DMS 273 (cell line): Measurements from ENCODE around the gene PFKL.

Experiments
- DNase-seq: peaks from one replicate; lab custom pipeline; 2025; ENCODE audit not compliant: unreplicated experiment; lab: John Stamatoyannopoulos, UW

The PFKL gene

DNA sequence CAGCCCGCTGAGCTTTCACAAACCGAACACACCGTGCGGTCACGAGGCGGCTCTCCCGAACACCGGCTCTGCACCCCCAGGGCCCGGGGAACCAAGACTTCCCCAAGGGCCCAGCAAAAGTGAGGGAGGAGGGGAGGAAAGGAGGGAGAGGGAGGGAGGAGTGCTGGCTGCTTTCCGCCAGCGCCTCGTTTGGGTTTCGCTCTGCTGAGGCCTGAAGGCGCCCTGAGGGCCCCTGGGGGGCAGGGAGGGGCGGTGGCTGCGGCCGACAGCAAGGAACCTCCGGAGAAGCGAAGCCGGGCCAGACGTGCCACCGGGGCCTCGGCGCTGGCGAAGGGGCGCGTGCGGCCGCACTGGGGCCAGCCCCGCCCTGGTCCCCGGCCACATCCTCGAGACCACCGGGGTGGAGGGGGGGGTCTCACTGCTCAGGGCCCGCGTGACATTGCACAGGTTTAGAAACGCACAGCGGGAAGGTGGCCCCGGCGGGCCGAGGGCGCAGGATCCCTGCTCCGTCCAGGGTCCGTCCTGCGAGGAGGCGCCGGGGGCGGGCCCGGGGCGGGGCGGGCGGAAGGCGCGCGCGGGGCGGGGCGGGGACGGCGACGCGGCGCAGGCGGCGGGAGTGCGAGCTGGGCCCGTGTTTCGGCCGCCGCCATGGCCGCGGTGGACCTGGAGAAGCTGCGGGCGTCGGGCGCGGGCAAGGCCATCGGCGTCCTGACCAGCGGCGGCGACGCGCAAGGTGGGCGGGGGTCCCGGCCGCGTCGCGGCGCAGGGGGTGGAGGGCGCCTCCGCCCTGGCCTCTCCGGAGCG is at the start of gene PFKL:
Gene PFKL (plus strand): TSS at position 596 of the 804 bp plus-strand sequence. CDS start 53 bp downstream, at position 649.
- DNase-seq = peak; percentile 79

DNA sequence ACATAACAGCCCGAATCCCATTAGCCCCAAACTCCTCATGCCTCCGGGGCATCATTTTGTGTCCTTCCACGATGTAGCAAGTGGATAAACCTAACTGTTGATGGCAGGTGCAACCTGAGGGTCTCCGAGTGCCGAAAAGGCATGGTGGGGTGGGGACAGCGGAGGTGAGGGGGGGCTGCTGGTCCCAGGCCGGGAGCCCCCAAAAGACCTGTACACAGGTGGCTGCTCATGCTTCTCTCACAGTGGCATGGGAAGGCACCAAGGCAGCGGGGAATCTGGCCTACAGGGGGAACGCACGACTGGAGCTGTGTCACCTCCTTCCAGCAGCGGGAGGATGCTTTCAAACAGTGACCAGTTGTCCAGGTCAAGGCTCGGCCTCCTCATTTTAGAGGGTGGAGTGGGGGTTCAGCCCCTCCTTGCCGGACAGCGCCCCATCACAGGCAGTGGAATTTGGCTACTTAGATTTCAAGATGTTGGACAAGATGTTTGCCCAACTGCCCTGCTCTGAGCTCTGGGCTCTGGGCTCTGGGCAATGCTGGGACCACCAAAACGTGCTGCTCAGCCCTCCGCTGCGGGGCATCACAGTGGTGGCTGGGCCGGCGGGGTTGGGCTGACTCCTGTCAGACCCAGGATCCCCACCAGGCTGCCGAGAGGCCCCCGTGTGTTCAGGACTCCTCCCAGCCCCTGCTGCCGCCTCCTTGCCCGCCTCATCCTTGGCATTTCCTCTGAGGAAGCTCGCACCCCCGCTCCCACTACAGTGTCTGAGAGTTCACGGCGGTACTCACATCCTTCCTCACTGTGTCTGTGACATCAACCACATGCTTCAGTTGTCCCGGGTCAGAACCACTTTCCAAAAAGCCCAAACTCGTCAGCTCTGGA is 45.8 kb upstream of the PFKL start:
- DNase-seq = no peak

DNA sequence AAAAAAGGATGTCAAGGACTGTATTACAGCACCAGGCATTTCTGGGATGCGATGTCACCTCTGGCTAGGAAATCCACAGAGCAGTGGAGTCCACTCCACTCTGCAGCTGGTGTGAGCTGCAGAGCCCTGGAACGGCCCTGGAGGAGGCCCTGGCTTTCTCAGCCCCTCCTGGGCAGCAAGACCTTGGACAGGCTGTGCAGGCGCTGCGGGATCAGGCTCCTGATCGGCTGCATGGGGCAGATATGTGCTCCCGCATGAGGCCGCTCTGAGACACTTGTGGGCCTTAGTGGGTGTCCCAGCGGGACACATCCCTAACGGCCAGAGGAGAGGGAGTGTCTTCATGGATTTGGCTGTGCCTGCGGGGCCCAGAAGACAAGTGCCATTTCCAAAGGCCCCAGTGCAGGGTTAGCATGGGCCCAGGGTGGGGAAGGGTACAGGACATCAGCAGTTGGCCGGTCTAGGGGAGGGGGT is 44.3 kb upstream of the PFKL start:
- no peak for DNase-seq

DNA sequence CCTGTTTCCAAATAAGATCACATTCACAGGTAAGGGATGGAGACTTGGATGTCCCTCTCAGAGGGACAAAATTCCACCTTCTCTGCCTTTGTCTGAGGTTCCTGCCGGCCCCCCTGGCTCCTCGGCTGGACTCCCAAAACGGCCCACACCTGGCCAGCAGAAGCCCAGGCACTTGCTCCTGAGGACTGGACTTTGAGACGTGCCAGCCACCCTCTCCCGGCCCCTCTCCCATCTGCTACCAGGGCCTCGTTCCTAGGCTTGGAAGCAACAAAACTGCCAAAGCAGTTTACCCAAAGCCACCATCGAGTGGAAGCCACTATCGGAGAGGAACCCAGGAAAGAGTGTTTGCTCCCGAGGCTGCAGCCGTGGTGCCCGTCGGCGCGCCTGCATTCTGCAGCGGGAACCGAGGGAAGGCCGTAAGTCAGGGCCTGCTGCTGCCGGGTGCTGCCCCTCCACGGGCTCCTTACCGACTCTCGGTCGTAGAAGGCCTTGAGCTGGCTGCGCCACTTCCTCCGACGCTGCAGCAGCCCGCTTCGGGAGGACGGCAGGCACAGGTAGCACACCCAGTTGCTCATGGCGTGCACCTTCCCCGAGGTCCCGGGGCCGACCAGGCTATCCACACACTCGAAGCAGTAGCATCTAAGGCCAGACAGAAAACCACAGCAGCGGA is 41.7 kb upstream of the PFKL start:
- DNase-seq = no peak

DNA sequence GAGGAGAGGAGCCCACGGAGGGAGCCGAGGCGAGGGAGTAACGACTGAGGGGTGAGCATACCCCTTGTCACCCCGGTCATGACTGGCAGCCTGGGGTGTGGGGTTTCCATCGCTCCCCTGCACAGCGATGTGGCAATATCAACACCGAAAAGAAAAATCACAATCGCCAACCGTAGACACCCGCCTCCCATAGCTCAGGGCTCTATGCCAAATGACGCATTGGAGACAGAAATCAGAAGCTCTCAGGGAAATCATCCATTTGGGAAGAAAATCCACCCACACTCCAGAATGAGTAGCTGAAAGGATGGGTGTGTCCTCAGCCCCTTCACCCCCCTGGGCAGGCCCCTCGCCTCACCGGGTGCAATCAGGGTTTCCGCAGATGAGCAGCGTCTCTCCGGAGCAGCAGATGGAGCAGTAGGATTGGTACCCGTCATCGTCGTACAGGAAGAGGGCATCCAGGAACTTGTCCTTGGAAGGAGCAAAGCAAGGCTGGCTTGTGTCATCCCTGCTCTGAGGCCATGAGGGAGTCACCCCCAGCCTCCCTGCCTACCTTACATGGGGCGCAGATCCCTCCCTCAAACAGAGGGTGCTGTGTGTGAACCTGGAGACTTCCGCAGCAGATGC is 40.7 kb upstream of the PFKL start:
- DNase-seq = peak; percentile 40

DNA sequence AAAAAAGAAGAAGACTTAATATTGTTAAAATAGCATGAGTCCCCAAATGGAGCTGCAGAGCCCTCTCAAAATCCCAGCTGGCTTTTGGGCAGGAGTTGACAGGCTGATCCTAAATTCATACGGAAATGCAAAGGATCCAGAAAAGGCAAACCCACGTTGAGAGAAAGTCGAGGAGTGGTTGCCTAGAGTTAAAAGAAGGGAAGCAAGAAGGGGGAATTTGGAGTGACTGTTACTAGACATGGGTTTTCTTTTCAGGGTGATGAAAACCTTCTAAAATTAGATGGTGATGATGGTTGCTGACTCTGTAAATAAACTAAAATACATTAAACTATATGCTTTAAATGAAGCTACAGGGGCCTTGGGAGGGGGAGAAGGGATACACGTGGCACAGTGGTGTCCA is 39.8 kb upstream of the PFKL start:
- no peak for DNase-seq

DNA sequence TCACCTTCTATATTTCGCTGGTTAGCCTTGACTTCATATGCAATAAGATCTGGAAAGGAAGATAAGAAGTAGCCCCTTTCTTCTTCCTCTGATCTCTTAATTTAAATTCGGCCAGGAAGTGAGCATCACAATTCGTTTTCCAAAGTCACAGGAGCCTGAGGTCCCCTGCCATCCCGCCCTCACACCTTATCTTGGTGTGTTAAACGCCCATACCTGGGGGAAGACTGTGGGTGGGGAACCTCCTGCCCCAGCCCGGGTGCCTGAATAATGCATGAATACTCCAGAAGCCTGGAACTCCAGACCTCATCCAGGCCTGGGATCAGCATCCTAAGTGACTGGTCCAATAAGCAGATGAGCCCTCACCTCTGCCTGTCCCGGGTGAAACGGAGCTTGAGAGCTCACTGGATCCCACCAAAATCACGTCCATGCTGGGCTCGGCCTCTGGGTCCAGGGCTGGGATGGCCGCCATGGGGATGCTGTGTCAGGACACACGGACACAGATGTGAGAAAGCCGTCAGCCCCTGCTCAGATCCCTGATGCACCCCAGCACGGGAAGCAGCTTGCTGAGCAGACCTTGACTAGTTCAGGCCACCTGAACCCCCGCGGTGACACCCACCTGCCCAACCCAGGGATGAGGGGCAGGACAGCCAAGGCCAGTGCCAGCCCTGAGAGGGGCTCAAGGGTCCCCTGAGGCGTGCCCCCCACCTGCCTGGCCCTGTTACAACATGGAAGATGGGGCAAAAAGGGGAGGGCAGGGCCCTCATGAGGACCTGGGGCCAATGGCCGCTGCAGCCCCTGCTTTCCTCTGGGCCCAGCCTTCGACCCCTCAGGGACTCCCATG is 38.8 kb upstream of the PFKL start:
- DNase-seq = no peak

DNA sequence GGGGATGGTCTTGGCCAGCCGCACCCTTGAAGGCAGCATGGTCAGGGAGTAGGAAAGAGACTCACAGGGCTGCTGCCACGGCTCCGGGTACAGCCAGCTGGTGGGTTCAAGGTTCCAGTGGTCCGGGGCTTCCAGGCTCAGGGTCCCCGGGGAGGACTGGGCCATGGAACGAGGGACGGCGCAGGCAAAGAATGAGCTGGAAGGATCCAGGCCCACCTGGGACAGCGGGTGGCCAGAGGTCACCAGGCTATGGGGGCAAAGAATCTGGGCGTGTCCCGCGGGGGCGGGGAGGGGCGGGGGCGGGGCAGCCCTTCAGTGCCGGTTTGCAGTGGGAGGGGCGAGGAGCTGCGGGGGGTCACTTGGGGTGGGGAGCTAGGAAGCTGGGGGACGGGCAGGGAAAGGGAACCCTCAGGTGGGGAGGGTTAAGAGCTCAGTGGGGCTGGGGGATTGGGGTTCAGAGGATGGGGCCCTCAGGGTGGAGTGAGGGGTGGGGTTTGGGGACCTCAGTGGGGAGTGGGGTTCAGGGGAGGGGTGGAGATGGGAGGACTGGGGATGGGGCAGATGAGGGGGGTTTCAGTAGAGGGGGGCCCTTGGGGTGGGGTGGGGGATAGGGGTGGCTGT is 38.1 kb upstream of the PFKL start, which contains the start of gene DNMT3L:
Gene DNMT3L (minus strand): TSS at position 223 of the 621 bp plus-strand sequence. CDS start 638 bp downstream, outside the sequence.
- no peak for DNase-seq

DNA sequence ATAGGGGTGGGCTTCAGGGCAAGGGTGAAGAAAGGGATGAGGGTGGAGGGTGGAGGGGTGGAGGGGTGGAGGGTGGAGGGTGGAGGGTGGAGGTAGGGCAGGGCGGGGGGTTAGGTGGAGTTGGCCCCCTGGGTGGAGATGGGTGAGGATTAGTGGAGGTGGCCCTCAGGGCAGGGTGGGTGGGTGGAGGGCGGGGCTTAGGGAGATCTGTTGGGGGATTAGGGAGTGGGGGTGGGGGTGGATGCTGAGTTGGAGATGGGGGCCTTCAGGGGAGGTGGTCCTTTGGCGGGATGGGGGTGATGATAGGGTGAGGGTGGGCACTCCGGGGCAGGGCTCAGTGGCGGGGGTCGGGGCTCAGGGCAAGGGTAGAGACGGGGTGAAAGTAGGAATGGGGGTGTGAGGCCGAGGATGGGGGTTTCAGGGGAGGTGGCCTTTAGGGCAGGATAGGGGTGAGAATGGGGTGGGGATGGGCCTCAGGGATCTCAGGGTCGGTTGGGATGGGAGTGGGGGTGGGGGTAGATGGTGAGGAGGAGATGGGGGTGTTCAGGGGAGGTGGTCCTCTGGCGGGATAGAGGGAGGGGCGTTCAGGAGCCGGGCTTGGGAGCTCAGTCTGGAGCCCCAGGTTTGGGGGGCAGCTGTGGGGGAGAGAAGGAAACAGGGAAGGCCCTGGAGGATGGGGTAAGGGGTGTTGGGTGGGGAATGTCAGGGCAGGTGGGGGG is 37.4 kb upstream of the PFKL start:
- no peak for DNase-seq

DNA sequence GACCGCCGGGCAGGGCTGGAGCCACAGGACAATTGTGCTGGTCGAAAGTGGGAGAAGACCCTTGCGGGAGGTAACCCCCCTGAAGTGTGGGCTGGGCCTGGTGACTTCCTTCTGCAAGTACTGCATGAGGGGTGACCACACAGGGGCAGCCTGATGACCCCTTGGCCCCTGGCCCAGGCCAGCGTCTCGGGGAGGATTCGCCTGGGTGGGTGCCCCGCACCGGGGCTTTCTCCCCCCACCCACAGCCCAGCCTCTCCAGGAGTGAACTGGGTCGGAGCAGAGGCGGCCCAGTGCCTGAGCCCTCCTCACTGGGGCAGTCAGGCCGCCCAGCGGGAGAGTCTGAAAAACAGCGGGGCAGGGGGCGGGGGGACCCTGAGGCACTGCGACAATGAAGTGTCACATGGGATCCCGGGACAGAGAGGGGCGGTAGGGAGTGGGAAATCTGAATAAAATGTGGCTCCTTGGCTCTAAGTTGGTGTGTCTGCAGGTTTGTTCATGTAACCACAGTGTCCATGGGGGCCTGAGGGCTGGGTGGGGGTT is 36.6 kb upstream of the PFKL start:
- DNase-seq = no peak

DNA sequence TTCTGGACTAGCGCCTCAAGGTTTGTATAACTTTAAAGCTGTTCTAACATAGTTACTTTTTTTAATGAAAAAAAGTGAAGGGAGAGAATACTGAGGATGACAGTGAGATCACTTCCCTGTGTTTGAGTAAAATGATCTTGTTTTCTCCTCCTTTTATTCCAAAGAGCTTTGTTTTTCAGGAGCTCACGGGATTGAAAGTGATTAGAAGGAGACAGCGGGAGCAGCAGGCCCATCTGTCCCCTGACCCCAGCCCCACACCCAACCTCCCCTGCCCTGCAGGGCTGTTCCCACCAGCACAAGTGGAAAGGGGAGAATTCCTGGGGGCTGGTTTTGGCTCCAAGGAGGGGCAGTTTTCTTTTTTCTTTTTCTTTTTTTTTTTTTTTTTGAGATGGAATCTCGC is 36.1 kb upstream of the PFKL start:
- no peak for DNase-seq

DNA sequence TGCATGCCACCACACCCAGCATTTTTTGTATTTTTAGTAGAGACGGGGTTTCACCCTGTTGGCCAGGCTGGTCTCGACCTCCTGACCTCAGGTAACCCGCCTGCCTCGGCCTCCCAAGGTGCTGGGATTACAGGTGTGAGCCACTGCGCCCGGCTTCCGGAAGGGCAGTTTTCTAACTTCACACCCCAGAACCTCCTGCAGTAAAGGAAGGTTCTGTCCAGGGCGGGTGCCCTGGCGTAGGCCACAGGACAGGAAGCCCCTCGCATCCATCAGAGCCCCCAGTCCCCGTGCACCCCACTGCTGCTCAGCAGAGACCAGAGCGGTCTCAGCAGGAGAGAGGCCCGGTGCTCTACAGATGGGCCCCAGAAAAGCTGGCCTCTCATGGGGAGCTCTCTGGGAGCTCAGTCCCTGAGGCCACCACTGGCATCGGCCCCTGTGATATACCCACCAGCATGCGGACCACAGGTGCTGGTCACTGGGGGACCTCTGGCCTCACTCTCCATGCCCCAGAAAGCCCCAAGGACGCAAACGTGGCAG is 34.1 kb upstream of the PFKL start:
- DNase-seq = no peak

DNA sequence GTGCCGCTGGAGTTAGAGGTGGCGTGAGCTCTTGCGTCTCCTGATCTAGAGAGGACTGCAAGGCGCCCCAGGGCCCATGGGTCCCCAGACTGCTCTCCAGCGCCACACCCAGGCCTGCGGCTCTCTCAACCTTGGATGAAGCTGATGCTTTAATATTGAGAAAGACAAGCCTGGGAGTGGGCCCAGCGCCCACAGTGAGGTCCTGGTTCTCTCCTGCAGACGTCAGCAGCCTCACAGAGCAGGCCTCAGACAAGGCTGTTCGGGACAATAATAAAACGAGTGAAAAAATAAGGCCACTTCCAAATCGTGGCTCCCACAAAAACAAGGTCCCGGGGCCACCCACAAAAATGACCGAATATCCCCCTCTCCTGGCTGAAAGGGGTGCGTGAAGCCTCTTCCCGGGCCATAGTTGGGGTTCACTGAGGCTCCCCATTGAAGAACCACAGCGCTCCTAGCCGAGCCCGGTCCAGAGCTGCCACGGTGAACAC is 32.2 kb upstream of the PFKL start:
- DNase-seq = peak; percentile 27

DNA sequence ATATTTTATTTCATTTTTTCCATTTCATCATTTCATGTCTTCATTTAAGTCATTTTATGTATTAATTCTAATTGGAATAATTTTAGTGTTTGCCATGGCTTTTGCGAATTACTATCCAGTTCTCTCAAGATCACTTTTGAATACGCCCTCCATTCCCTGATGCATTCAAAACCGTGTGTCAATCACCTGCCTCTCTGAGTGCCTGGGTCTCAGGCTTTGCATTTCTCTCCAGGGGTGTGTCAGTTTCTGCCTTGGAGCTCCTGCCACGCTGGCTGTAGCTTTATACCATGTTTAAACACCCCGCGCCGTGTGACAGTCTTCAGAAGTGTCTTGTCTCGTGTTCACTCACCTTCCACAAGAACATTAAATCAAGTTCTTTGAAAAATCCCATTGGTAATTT is 30.8 kb upstream of the PFKL start:
- no peak for DNase-seq

DNA sequence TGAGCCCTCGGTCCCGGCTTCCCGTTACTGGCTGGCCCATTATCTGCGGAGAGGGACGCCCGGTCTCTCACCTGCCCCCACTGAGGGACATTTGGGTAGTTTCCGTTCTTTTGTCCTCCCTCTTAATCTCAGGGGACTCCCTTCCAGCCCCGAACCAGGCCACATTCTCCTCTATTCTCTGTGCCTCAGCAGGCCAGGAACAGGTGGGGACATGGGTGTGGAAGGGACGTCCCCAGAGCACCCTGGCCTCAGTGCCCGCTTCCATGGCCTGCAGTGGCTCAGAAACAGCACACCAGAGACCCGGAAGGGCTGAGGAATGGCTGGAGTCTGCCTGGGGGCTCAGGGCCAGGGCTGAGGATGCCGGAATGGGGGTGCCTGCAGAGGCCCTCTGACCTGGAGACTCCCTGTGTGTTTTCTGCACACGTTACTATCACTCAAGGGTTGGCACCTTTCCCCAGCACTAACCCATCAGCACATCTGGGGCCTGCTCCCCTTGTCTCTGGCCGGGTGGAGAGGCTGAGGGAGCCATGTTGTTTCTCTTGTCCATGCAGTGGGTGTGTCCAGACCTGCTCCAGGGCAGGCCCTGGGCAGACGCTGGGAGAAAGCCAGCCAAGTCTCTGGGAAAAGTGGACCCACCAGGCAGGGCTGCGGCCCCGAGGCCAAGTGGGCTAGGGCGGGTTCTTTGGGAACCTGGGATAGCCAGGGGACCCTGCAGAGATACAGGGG is 28.1 kb upstream of the PFKL start:
- no peak for DNase-seq

DNA sequence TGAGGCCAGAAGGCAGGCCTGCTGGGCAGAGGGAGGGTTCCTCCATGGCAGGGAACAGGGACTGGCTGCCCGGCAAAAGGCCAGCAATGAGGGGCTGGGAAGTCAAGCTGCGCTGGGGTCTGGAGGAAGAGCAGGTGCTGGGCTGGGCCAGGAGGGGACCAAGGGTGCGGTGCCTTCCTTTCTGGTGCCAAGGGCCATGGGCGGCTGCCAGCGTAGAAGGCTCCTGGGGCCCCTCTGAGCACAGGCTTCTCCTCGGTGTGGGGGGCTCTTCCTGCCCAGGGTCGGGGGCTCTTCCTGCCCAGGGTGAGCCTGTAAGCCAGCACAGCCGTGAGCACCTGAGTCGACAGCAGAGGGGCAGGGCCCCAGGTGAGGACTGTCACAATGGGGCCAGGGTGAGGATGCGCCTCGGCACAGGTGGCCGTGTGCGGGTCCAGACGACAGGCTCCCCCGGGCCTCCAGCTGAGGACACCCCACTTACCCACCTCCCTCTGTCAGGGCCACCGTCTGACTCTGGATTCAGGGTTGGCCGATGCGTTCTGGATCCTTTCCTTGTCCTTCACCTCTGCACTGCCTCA is 27.5 kb upstream of the PFKL start:
- no peak for DNase-seq

DNA sequence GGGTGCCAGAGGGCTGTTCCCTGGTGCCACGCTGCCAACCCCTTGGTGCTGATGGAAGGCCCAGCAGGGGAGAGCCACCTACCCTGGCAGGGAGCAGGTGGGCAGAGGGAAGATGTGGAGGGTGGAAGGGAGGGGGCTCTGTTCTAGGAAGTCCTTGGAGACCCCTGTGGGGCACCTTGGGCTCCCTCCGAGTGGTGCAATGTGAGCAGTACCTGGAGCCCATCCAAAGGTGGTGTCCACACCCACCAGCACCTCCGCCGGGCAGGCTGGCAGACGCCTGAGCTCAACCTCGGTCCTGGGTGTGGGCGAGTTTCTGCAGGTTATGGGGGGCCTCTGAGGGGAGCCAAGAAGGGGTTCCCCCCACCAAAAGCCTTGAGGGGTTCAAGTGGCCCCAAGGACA is 26.8 kb upstream of the PFKL start:
- DNase-seq = no peak
